SU-DHL-6 (cell line): ENCODE results near the gene LONRF3.

Experiments
- EZH2phosphoT487 ChIP-seq: fragments of 200-600 bp; sonication (generic), shearing (Covaris generic); conservative IDR thresholded peaks from 2 replicates; pipeline ENCODE4 v1.6.1; 2018; ENCODE audit warnings: mild to moderate bottlenecking, antibody characterized with exemption, low read length, moderate library complexity, mixed read lengths
- TF ChIP-seq, protein P1 (sequence below): fragments of 200-600 bp; sonication (generic); IDR thresholded peaks from one replicate; pipeline ENCODE4 v1.5.1; 2017; ENCODE audit warnings: antibody characterized with exemption, mild to moderate bottlenecking, low read length, moderate library complexity; ENCODE audit not compliant: insufficient read depth, poor library complexity, severe bottlenecking

- TF ChIP-seq, protein P1, sequence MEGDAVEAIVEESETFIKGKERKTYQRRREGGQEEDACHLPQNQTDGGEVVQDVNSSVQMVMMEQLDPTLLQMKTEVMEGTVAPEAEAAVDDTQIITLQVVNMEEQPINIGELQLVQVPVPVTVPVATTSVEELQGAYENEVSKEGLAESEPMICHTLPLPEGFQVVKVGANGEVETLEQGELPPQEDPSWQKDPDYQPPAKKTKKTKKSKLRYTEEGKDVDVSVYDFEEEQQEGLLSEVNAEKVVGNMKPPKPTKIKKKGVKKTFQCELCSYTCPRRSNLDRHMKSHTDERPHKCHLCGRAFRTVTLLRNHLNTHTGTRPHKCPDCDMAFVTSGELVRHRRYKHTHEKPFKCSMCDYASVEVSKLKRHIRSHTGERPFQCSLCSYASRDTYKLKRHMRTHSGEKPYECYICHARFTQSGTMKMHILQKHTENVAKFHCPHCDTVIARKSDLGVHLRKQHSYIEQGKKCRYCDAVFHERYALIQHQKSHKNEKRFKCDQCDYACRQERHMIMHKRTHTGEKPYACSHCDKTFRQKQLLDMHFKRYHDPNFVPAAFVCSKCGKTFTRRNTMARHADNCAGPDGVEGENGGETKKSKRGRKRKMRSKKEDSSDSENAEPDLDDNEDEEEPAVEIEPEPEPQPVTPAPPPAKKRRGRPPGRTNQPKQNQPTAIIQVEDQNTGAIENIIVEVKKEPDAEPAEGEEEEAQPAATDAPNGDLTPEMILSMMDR, result no peak
- no peak for TF ChIP-seq EZH2phosphoT487
Observed at GRCh38 chrX:118983513-118983912, 9.1 kb downstream of the LONRF3 start.
